GM12865 (cell line): ENCODE results near the gene CYLD.

Experiments
- DNase-seq: peaks from one replicate; pipeline ENCODE4 v3.0.0; 2010; ENCODE audit warnings: low read depth
- H3K4me3 ChIP-seq: 2 replicates; pipeline ENCODE4 v1.5.1; 2011; ENCODE audit warnings: mild to moderate bottlenecking, low read depth, low read length, control low read depth
- CTCF ChIP-seq: IDR thresholded peaks from 2 replicates; pipeline ENCODE4 v1.5.1; 2011; ENCODE audit warnings: low read length, control low read depth, low read depth, inconsistent platforms; ENCODE audit not compliant: insufficient read depth; ENCODE audit errors: missing control alignments

The CYLD gene

GRCh38 chr16:50812876-50813466, 71.1 kb downstream of the CYLD start:
- DNase-seq: no peak
- H3K4me3 ChIP-seq: no peak overlapping the region
- no peak for TF ChIP-seq CTCF

- no peak for TF ChIP-seq CTCF
- H3K4me3 ChIP-seq: no peak overlapping the region
- DNase-seq: no peak
Observed at GRCh38 chr16:50814052-50814451, 72.2 kb downstream of the CYLD start.

GRCh38 chr16:50814541-50814940, 72.7 kb downstream of the CYLD start:
- no peak for DNase-seq
- no peak for TF ChIP-seq CTCF
- no peak overlapping the region for H3K4me3 ChIP-seq

GRCh38 chr16:50815382-50815781, 73.5 kb downstream of the CYLD start:
- TF ChIP-seq CTCF: no peak
- DNase-seq: no peak
- H3K4me3 ChIP-seq: no peak overlapping the region

- no peak for DNase-seq
- TF ChIP-seq CTCF: no peak
- no peak overlapping the region for H3K4me3 ChIP-seq
Observed at GRCh38 chr16:50816901-50817555, 75.1 kb downstream of the CYLD start.

- no peak for TF ChIP-seq CTCF
- no peak overlapping the region for H3K4me3 ChIP-seq
- DNase-seq: no peak
Observed at GRCh38 chr16:50818380-50818779, 76.5 kb downstream of the CYLD start.

- no peak for DNase-seq
- TF ChIP-seq CTCF: no peak
- H3K4me3 ChIP-seq: no peak overlapping the region
Observed at GRCh38 chr16:50819706-50820105, 77.8 kb downstream of the CYLD start.
